Mammary epithelial cell (primary cell): ENCODE data around the gene HLCS.

Experiments
- CTCF ChIP-seq, 2 donors: IDR thresholded peaks in 1 of 2; conservative IDR thresholded peaks in 1 of 2; 2 replicates each; pipeline ENCODE4 v1.5.1; 2011 to 2012; ENCODE audit warnings: inconsistent platforms in 2 of 2, low read length in 2 of 2, mild to moderate bottlenecking in 2 of 2, control low read depth in 1 of 2, low read depth in 1 of 2; ENCODE audit not compliant: insufficient read depth in 1 of 2; ENCODE audit errors: extremely low read depth in 1 of 2
- EZH2 ChIP-seq: IDR thresholded peaks from 2 replicates; pipeline ENCODE4 v1.6.1; 2012; ENCODE audit warnings: low read length, inconsistent platforms, borderline replicate concordance

- TF ChIP-seq CTCF (conservative IDR thresholded peaks at IDR 0.05 in 1 of 2, IDR thresholded peaks at IDR 0.05 in 1 of 2; ENCODE audit: extremely low read depth in 1 of 2, insufficient read depth in 1 of 2, low read depth in 1 of 2, low read length in 2 of 2) (no peak), EZH2 (no peak)
These were observed 15.7 kb upstream of the HLCS start for GRCh38 chr21:36981977-36982700.
